ENCODE results near the gene CEP112.

CEP112 gene

DNA sequence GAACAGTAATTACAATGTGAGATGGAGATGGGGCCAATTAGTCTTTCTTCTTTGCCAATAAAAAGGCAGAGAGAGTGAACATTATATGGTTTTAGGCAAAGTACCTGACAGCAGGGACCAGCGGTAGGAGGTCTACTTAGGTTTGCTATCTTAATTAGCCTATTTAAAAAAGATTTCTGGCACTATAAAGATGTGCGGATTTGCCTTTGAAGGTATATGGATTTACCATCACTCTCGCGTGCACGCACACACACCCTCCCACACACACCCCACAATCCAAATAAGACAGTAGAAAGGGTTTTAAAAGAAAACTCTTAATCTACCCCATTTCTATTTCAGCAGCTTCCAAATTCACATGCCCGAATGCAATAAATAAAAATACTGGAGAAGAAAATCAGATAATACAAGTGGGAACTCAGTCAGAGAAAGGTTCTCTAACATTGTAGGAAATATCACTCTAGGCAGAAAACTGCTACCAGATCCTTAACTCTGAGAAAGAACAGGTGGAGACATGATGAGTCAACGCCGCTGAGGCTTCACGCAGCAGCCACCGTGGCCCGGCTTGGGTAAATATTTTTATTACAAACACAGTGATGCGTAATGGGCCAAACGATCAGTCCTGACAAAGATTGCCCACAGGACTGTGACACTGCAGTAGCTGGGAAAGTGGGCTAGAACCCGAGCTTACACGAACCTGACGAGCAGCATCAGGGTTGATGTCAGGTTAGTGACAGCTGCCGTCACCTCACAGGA lies 563.9 kb downstream of the CEP112 start:
- Mint-ChIP-seq H3K36me3 (ENCODE audit: low read depth) (no peaks in the 10 kb centered on the region), H3K9me3 (no peaks in the 10 kb centered on the region), H3K27ac (no peak overlapping the region), H3K4me3 (no peak overlapping the region), H3K27me3 (no peaks in the 10 kb centered on the region), H3K4me1 (ENCODE audit: low read depth) (no peaks in the 10 kb centered on the region)
- DNase-seq = no peak

DNA sequence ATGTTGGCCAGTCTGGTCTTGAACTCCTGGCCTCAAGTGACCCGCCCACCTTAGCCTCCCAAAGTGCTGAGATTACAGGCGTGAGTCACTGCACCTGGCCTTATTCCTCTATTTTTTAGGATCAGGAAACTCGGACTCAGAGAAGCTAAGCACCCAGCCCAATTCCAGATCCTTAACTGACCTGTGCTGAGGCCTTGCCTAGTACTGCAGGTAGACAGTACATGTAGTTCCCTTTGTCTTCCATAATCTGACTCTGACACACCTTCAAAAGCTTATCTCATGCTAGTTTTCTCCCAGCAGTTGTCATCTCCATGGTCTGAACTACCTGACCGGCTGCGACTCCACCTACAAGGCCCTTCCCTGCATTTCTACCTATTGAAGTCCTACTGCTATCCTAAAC lies 564.8 kb downstream of the CEP112 start:
- H3K36me3 Mint-ChIP-seq (ENCODE audit: low read depth) = no peaks in the 10 kb centered on the region
- no peak overlapping the region for H3K27ac Mint-ChIP-seq
- no peaks in the 10 kb centered on the region for H3K4me1 Mint-ChIP-seq (ENCODE audit: low read depth)
- no peak overlapping the region for H3K4me3 Mint-ChIP-seq
- no peak for DNase-seq
- H3K27me3 Mint-ChIP-seq = no peaks in the 10 kb centered on the region
- no peaks in the 10 kb centered on the region for H3K9me3 Mint-ChIP-seq

DNA sequence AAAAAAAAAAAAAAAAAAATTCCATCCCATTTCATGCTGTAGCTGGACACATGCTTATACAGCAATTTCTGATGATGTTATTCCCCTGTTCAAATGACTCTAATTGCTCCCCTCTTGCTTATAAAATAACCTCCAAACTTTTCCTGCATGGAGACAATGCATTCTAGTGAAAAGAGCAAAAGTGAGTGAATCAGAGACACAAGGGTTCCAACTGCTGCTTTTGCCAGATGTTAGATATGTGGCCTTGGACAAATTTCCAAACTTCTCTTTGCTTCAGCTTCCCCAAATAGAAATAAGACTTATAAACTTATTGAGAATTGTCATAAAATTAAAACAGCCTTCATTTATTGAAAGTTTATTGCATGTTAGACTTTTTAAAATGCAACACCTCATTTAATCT lies 565.5 kb downstream of the CEP112 start:
- no peak overlapping the region for H3K27ac Mint-ChIP-seq
- no peaks in the 10 kb centered on the region for H3K27me3 Mint-ChIP-seq
- no peaks in the 10 kb centered on the region for H3K36me3 Mint-ChIP-seq (ENCODE audit: low read depth)
- DNase-seq = no peak
- no peaks in the 10 kb centered on the region for H3K9me3 Mint-ChIP-seq
- H3K4me1 Mint-ChIP-seq (ENCODE audit: low read depth) = no peaks in the 10 kb centered on the region
- no peak overlapping the region for H3K4me3 Mint-ChIP-seq

DNA sequence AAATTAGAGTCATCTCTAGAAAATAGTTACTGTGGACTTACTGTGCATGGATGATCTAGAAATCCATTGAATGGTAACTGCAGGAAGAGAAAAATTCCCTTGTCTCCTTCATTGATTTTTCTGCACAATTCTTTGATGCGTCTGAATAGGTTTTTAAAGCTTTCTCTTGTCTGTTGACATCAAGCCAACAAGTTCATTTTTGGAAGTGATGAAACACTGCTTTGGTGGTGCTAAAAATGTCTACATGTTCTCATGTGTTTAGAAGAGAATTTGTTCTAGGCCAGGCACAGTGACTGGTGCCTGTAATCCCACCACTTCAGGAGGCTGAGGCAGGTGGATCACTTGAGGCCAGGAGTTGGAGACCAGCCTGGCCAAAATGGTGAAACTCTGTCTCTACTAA lies 573.4 kb downstream of the CEP112 start:
- Mint-ChIP-seq H3K4me1 (ENCODE audit: low read depth) (no peaks in the 10 kb centered on the region), H3K4me3 (no peak overlapping the region), H3K36me3 (ENCODE audit: low read depth) (no peaks in the 10 kb centered on the region), H3K9me3 (no peaks in the 10 kb centered on the region), H3K27me3 (no peaks in the 10 kb centered on the region), H3K27ac (no peak overlapping the region)
- no peak for DNase-seq

DNA sequence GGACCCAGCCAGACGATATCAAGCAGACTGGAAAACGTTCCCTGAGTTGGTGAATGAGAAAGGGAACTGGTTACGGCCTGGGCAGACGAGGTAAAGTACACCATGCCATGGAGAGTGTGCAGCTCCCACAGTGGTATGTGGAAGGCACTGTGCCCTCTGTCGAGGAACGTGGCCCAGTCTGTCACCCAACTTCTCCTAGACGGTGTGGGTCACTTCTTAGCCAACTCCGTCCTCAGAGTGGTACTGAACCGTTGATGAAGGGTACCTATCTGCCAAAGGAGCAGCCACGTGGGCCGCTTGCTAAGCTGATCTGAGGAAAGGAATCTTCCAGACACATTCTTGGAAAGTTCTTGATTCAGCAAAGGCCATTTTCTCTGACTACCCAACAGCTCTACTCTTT lies 574.4 kb downstream of the CEP112 start:
- no peaks in the 10 kb centered on the region for H3K9me3 Mint-ChIP-seq
- no peak for DNase-seq
- no peak overlapping the region for H3K27ac Mint-ChIP-seq
- no peaks in the 10 kb centered on the region for H3K4me1 Mint-ChIP-seq (ENCODE audit: low read depth)
- H3K27me3 Mint-ChIP-seq = no peaks in the 10 kb centered on the region
- H3K4me3 Mint-ChIP-seq = no peak overlapping the region
- H3K36me3 Mint-ChIP-seq (ENCODE audit: low read depth) = no peaks in the 10 kb centered on the region

DNA sequence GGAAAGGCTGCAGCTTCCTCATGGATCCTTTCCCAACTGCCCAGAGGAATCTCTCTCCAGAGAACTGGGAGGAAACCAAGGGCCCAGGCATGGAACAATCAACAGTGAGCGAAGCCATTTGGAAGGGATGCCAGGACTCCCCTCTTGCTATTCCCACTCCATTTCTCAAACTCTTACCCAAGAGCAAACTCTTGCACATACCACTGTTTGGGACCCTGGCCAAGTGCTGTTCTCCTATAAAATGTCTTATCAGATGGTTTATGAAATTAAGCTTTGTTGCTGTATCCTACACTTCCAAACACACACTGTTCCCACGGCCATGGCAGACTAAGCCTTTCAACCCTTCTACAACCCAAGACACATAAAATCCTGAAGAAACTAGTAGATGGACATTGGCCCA lies 582.2 kb downstream of the CEP112 start:
- H3K4me3 Mint-ChIP-seq = no peak overlapping the region
- H3K4me1 Mint-ChIP-seq (ENCODE audit: low read depth) = no peaks in the 10 kb centered on the region
- no peaks in the 10 kb centered on the region for H3K36me3 Mint-ChIP-seq (ENCODE audit: low read depth)
- no peaks in the 10 kb centered on the region for H3K9me3 Mint-ChIP-seq
- no peak for DNase-seq
- H3K27ac Mint-ChIP-seq = no peak overlapping the region
- no peaks in the 10 kb centered on the region for H3K27me3 Mint-ChIP-seq

DNA sequence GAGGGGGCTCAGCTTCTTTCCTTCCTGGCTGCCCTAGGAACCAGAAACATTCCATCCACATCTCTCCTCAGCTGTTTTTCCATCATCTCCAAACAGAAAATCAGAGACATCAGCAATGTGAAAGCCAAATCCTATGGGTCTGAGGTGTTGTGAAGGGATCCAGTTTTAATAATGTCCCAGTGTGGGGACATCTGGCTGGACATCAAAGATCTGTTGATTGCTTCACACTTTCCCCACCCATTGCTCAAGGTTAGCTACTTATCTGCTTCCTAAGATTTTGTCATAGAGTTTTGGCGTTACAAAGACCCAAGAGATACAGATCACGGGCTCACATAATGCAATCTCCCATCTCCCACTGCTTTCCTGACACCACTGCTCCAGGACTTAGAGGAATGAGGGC lies 582.6 kb downstream of the CEP112 start:
- no peak overlapping the region for H3K4me3 Mint-ChIP-seq
- H3K4me1 Mint-ChIP-seq (ENCODE audit: low read depth) = no peaks in the 10 kb centered on the region
- no peak for DNase-seq
- no peaks in the 10 kb centered on the region for H3K27me3 Mint-ChIP-seq
- H3K9me3 Mint-ChIP-seq = no peaks in the 10 kb centered on the region
- H3K36me3 Mint-ChIP-seq (ENCODE audit: low read depth) = no peaks in the 10 kb centered on the region
- no peak overlapping the region for H3K27ac Mint-ChIP-seq

DNA sequence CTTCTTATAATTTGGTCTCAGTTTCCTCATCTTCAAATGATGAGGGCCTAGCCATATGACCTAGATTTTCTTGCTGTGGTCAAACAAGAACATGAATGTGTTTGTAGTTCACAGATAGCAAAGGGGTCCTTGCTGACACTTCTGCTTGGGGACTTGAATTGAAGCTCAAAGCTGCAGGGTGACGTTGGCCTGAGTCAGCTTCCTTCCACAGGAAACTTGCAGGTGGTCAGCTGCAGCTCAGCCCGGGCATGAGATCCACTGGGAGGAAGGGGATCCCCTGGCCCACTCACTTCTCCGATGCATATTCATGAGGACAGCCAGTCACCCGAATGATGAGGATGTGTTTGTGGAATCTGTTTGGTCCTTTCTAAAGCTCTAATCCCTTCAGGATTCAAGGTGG lies 587.9 kb downstream of the CEP112 start:
- H3K4me3 Mint-ChIP-seq = no peak overlapping the region
- DNase-seq = no peak
- H3K9me3 Mint-ChIP-seq = no peaks in the 10 kb centered on the region
- no peaks in the 10 kb centered on the region for H3K36me3 Mint-ChIP-seq (ENCODE audit: low read depth)
- H3K27me3 Mint-ChIP-seq = no peaks in the 10 kb centered on the region
- peaks cover 5% of the 10 kb centered on the region for H3K4me1 Mint-ChIP-seq (ENCODE audit: low read depth)
- no peak overlapping the region for H3K27ac Mint-ChIP-seq

DNA sequence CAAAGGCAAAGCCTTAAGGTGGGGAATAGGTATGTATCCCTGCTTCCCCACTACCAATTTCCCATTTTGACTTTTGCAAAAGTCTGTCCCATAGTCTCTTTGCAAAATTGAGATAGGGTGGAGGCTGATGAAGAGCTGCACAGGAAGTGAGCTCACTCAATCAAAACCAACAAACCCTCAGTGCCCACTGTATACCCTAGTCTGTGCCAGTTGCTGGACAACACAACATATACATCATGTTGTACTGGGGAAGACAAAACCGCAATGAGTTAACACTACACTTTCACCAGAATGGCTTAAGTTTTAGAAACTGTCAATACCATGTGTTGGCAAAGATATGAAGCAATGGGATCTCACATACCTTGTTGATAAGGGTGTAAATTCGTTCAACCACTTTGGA lies 590.1 kb downstream of the CEP112 start:
- Mint-ChIP-seq H3K4me3 (no peak overlapping the region), H3K4me1 (ENCODE audit: low read depth) (peaks cover 5% of the 10 kb centered on the region), H3K36me3 (ENCODE audit: low read depth) (no peaks in the 10 kb centered on the region), H3K27ac (no peak overlapping the region), H3K9me3 (no peaks in the 10 kb centered on the region), H3K27me3 (no peaks in the 10 kb centered on the region)
- no peak for DNase-seq

DNA sequence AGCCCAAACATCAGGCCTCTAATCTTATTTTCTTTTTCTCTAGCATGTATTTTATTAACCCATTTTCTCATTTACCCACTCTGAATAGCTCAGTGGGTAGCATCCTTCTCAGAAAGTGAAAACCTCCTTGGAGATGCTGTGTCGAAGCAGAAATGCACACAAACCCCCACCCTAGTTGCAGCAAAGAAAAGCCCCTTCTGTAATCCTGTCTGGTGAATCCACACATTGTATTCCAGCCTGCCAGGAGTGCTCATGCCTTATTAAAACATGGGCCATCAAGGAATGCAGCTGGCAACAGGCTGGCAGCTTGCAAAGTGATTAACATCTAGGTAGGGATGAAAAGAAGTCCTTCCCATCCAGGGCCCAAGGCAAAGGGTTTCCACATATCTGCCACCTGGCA lies 590.8 kb downstream of the CEP112 start:
- DNase-seq = no peak
- H3K27me3 Mint-ChIP-seq = no peaks in the 10 kb centered on the region
- H3K4me3 Mint-ChIP-seq = no peak overlapping the region
- H3K4me1 Mint-ChIP-seq (ENCODE audit: low read depth) = peaks cover 5% of the 10 kb centered on the region
- no peaks in the 10 kb centered on the region for H3K9me3 Mint-ChIP-seq
- no peak overlapping the region for H3K27ac Mint-ChIP-seq
- H3K36me3 Mint-ChIP-seq (ENCODE audit: low read depth) = no peaks in the 10 kb centered on the region

DNA sequence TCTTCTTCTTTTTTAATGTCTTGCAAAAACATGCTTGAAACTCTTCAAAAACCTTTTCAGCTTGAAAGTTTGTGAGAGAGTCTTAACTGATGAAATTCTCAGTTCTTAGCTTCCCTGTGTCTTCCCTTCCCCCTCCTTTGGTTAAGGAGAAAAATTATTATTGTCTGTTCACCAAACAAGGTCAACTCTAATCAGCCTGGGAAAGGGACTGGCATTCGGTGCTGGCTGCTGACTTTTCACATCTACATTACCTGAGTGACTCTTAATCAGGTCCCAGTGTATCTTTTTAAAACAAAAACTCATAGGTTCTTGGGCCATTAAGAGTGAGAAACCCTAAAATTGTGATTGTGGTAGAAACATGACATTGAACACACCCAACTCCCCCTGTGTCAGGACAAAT lies 591.4 kb downstream of the CEP112 start:
- Mint-ChIP-seq H3K9me3 (no peaks in the 10 kb centered on the region), H3K4me3 (no peak overlapping the region), H3K36me3 (ENCODE audit: low read depth) (no peaks in the 10 kb centered on the region), H3K4me1 (ENCODE audit: low read depth) (peaks cover 5% of the 10 kb centered on the region), H3K27me3 (no peaks in the 10 kb centered on the region), H3K27ac (no peak overlapping the region)
- DNase-seq = no peak

DNA sequence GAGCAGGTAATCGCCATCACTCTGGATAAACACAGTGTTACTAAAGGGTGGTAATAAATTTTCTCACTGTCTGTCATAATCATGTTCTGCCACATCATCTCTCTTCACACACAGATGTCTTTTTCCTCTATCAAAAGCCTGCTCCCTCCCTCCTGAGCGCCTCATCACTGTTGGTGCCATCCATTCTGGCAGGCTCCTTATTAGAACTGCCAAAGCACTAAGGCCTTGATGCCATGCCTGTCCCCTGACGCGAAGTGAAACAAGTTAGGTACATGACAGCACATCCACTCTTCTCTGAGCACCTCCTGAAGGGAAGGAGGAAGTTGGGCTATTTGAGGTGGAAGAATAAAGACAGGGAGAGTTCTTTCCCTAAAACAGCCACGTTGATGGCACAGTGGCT lies 592.3 kb downstream of the CEP112 start:
- Mint-ChIP-seq H3K4me3 (no peak overlapping the region), H3K27ac (no peak overlapping the region), H3K9me3 (no peaks in the 10 kb centered on the region), H3K27me3 (no peaks in the 10 kb centered on the region), H3K4me1 (ENCODE audit: low read depth) (peaks cover 11% of the 10 kb centered on the region), H3K36me3 (ENCODE audit: low read depth) (no peaks in the 10 kb centered on the region)
- no peak for DNase-seq

DNA sequence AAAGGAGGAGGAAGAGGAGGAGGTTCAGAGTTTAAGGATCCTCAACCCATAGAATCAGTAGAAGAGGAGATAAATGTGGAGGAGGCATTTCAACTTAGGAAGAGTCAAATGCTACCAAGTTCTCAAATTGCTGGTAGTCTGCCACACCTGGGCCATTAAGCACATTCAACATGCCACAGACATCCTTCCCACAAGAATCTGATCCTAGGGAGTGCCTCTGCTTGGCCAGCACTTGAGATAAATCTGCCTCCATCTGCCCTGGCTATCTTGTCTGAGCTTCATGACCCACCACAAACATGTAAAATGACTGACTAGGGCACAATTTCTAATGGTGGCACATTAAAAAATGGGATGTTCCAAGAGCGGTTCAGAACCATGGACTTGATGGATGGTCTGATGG lies 593.2 kb downstream of the CEP112 start:
- DNase-seq = no peak
- Mint-ChIP-seq H3K9me3 (no peaks in the 10 kb centered on the region), H3K4me1 (ENCODE audit: low read depth) (peaks cover 17% of the 10 kb centered on the region), H3K36me3 (ENCODE audit: low read depth) (no peaks in the 10 kb centered on the region), H3K4me3 (no peak overlapping the region), H3K27me3 (peaks cover 6% of the 10 kb centered on the region), H3K27ac (no peak overlapping the region)

DNA sequence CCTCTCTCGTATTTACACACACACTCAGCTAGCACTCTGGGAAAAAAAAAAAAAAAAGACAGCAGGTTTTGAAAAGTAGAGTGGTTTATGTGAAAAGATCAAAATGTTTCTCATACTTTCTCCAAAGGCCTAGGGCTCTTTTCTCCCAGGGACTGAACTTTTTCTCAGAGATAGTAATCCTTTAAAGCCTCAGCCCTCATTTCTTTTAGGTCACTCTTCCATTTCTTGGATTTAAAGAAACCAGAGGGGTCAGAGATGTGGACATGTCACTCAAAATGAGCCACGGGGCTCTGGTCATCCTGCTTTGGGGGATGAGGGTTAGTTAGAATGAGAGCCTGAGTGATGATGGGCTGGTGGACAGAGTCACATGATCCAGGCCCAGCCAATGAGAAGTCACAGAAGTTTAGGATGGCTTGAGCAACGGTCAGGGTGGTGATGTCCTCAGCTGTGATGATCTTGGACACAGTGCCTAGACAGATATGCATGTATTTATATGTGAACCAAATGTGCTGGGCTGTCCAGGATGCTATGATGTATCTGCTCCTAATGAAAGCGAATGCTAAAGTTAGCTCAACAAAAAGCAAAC lies 596.8 kb downstream of the CEP112 start:
- Mint-ChIP-seq H3K36me3 (ENCODE audit: low read depth) (no peaks in the 10 kb centered on the region), H3K27ac (no peak overlapping the region), H3K4me1 (ENCODE audit: low read depth) (peaks cover 25% of the 10 kb centered on the region), H3K27me3 (peaks cover 13% of the 10 kb centered on the region), H3K4me3 (no peak overlapping the region), H3K9me3 (no peaks in the 10 kb centered on the region)
- DNase-seq = no peak

DNA sequence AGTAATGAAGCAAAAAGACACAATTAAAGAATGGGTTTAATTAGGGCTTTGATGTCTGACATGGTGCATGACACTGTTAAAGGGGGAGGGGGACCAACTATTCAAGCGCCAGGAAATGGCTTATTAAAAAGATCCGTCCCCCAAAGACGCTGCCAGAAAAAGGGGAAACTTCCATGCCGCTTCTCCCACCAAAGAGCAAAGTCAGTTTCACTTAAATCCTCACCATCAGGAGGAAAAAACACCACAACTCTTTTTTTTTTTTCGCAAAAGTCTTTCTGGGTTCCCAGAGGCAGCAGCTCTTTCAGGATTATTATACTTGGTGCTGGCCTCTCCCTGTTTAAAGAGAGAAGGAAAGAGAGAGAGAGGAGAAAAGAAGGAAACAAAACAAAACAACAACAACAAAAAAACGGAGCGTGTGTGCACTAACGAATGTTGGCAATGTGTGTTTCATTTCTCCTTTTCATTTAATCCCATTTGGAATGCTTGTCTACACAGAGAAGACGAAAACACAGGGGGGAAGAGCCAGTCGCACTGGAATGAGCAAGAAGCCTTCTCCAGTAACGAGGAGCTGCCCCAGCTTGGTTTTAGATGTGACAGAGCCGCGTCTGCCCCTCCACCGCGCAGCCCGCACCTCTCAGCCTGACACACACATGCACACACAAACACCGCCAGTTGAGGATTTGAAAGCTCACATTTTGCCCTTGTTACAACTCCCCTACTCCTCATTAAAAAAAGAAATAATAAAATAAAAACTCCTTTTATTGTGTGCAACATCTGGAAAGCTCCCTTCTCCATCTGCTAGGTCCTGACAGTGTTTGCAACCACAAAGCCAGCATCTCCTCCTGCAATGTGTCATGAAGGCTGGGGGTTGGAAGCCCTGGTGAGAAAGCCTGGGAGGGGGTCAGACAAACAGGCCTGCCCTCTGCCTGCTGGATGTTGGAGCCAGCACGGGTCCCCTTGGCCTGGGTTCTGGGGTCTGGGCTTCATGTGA lies 597.8 kb downstream of the CEP112 start:
- Mint-ChIP-seq H3K27me3 (peaks cover 13% of the 10 kb centered on the region), H3K36me3 (ENCODE audit: low read depth) (no peaks in the 10 kb centered on the region), H3K27ac (peak overlapping the region; percentile 23), H3K9me3 (no peaks in the 10 kb centered on the region), H3K4me1 (ENCODE audit: low read depth) (peaks cover 25% of the 10 kb centered on the region), H3K4me3 (peak overlapping the region; percentile 60)
- DNase-seq = no peak

Data from activated T-cell treated with anti-CD3 and anti-CD28 coated beads, Interleukin-2, amount 50 U/mL, for 24 hours (primary cell).